PC-3 (cell line): ENCODE data around the gene SOX21. TPM values are rescaled to one million over a fixed set of nuclear protein-coding genes. Genes with fewer than 3 reads are reported as not detected.

Experiments used
- ATAC-seq: fragments of 200-7000 bp; cut with Tn5 transposase; 2 replicates; pipeline ENCODE4 v1.9.1; 2020; ENCODE audit warnings: mild to moderate bottlenecking, moderate library complexity
- BruUV-seq: library from RNA; stranded (reverse); fragments of 400-500 nt; replicated peaks from 2 replicates; lab custom pipeline; 2021; lab: Mats Ljungman, UMichigan
- CTCF ChIA-PET: fragments of 300-600 bp; sonication (Branson Sonifier 250); formaldehyde crosslinking; loops from one replicate; lab custom pipeline; 2022; ENCODE audit warnings: antibody characterized with exemption; lab: Charles Lee
- POLR2A ChIA-PET: fragments of 300-600 bp; sonication (Branson Sonifier 250); formaldehyde crosslinking; loops from one replicate; lab custom pipeline; 2022; ENCODE audit warnings: antibody characterized with exemption; ENCODE audit not compliant: unreplicated experiment; lab: Charles Lee
- DNase-seq: peaks from one replicate; pipeline ENCODE4 v3.0.0-alpha.2; 2015
- H2AFZ ChIP-seq: fragments of 300-600 bp; sonication (generic); 2 replicates; pipeline ENCODE4 v1.6.0; 2016; ENCODE audit warnings: antibody characterized with exemption, low read length
- H3F3A ChIP-seq: fragments of 300-600 bp; sonication (generic); one replicate; pipeline ENCODE4 v1.6.0; 2017; ENCODE audit warnings: antibody characterized with exemption, low read length, control low read depth, mild to moderate bottlenecking; ENCODE audit not compliant: unreplicated experiment
- H3K27ac ChIP-seq: fragments of 300-600 bp; sonication (generic); 2 replicates; pipeline ENCODE4 v1.5.1; 2016; ENCODE audit warnings: mild to moderate bottlenecking, low read length
- H3K27me3 ChIP-seq: fragments of 300-600 bp; sonication (generic); 2 replicates; pipeline ENCODE4 v1.6.1; 2016; ENCODE audit warnings: low read length, mixed read lengths
- H3K36me3 ChIP-seq: fragments of 300-600 bp; sonication (generic); 2 replicates; pipeline ENCODE4 v1.6.1; 2016; ENCODE audit warnings: low read depth, mixed run types, low read length, mixed read lengths
- H3K4me1 ChIP-seq: fragments of 300-600 bp; sonication (generic); 2 replicates; pipeline ENCODE4 v1.5.1; 2016; ENCODE audit warnings: low read length; ENCODE audit not compliant: insufficient read depth
- H3K4me2 ChIP-seq: fragments of 300-600 bp; sonication (generic); 2 replicates; pipeline ENCODE4 v1.6.0; 2016; ENCODE audit warnings: low read length
- H3K4me3 ChIP-seq: fragments of 300-600 bp; sonication (generic); 2 replicates; pipeline ENCODE4 v1.5.1; 2016; ENCODE audit warnings: mild to moderate bottlenecking, low read length, mixed read lengths
- H3K79me2 ChIP-seq: fragments of 300-600 bp; sonication (generic); 2 replicates; pipeline ENCODE4 v1.6.1; 2017; ENCODE audit warnings: low read length, mixed read lengths
- H3K9ac ChIP-seq: fragments of 300-600 bp; sonication (generic); 2 replicates; pipeline ENCODE4 v1.6.0; 2016; ENCODE audit warnings: mild to moderate bottlenecking, low read length
- H3K9me2 ChIP-seq: fragments of 300-600 bp; sonication (generic); replicated peaks from 2 replicates; pipeline ENCODE4 v1.6.1; 2016; ENCODE audit warnings: mixed run types, low read length, mixed read lengths
- H3K9me3 ChIP-seq: fragments of 300-600 bp; sonication (generic); 2 replicates; pipeline ENCODE4 v1.6.1; 2016; ENCODE audit warnings: low read length, mixed read lengths
- H4K20me1 ChIP-seq: fragments of 300-600 bp; sonication (generic); 2 replicates; pipeline ENCODE4 v1.6.1; 2016; ENCODE audit warnings: low read length, mixed read lengths
- EZH2 ChIP-seq: fragments of 300-600 bp; sonication (generic); IDR thresholded peaks from one replicate; pipeline ENCODE4 v1.6.1; 2017; ENCODE audit warnings: antibody characterized with exemption, mild to moderate bottlenecking, low read length; ENCODE audit not compliant: unreplicated experiment
- EZH2phosphoT487 ChIP-seq: fragments of 300-600 bp; sonication (generic); IDR thresholded peaks from 2 replicates; pipeline ENCODE4 v1.6.1; 2018; ENCODE audit warnings: mild to moderate bottlenecking, antibody characterized with exemption, low read length, borderline replicate concordance
- intact Hi-C: fragments of 100-400 bp; cut with micrococcal nuclease; formaldehyde crosslinking; loops from 2 replicates; pipeline ENCODE4 v1.9.0; 2023
- total RNA-seq: library from RNA; depleted of rRNA; stranded (reverse); fragments of >200 nt; gene quantifications from 2 replicates; pipeline ENCODE4 v1.2.3, GENCODE V29; 2014
- TF ChIP-seq, protein P1 (sequence below): fragments of 300-600 bp; sonication (generic); conservative IDR thresholded peaks from 2 replicates; pipeline ENCODE4 v1.5.1; 2017; ENCODE audit warnings: antibody characterized with exemption, low read depth, mild to moderate bottlenecking, low read length

Gene SOX21
- total RNA-seq, 1 experiment from 2014 or later: 14.4 TPM

DNA sequence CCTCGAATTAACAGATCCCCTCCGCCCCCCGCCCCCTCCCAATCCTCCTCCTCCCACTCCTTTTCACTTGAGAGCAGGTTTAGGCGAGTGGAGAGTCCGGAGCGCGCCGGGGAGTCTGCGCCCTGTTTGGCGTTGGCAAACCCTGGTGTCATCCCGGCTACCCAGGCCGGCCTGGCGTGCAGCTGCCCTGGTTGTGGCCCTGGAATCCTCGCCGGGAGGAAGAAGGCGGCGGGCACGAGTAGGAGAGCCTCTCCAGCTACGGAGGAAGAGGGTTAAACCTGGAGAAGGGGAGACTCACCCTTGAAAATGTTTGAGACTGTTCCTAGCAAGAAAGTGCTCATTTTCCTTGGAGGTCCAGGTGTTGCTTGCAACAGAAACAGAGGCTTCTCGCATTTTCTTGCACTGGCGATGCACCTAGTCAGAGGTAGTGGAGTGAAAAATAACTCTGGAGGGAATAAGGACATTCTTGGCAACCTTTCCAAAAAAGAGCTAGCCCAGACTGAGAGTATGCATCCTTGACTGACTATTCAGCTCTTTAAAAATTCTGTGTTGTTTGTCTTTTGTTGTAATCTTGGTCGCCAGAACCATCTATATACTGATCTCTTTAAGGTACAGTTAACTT is 1.3 kb upstream of the SOX21 start:
- ChIA-PET CTCF (interaction anchor here (0.6 kb wide), 1 partner anchor 310 kb away, joined by 3 read pairs; no protein-coding TSS in a partner anchor), POLR2A (interaction anchor here (0.7 kb wide), 1 partner anchor 708 kb away, joined by 4 read pairs; no protein-coding TSS in a partner anchor)
- Histone ChIP-seq H3K9me3 (no peaks in the 10 kb centered on the region), H3K27ac (peak overlapping the region; percentile 75), H3K9me2 (no peaks in the 10 kb centered on the region), H3K9ac (peak overlapping the region; percentile 91), H3K4me2 (peak overlapping the region; percentile 97), H3K79me2 (peaks cover 67% of the 10 kb centered on the region), H3F3A (no peaks in the 10 kb centered on the region), H3K4me1 (0 out of 2 replicates have a peak, but pooled peaks cover 26% of the 10 kb centered on the region), H4K20me1 (peaks cover 6% of the 10 kb centered on the region; the same call in 1 of the 2 replicates), H3K4me3 (peak overlapping the region; percentile 98), H3K27me3 (no peaks in the 10 kb centered on the region), H3K36me3 (no peaks in the 10 kb centered on the region), H2AFZ (peak overlapping the region; percentile 53; the same call in 1 of the 2 replicates)
- BruUV-seq: TSS peak; percentile 61
- ATAC-seq (no peak), DNase-seq (no peak)
- TF ChIP-seq EZH2 (no peak), EZH2phosphoT487 (no peak)
- TF ChIP-seq, protein P1, sequence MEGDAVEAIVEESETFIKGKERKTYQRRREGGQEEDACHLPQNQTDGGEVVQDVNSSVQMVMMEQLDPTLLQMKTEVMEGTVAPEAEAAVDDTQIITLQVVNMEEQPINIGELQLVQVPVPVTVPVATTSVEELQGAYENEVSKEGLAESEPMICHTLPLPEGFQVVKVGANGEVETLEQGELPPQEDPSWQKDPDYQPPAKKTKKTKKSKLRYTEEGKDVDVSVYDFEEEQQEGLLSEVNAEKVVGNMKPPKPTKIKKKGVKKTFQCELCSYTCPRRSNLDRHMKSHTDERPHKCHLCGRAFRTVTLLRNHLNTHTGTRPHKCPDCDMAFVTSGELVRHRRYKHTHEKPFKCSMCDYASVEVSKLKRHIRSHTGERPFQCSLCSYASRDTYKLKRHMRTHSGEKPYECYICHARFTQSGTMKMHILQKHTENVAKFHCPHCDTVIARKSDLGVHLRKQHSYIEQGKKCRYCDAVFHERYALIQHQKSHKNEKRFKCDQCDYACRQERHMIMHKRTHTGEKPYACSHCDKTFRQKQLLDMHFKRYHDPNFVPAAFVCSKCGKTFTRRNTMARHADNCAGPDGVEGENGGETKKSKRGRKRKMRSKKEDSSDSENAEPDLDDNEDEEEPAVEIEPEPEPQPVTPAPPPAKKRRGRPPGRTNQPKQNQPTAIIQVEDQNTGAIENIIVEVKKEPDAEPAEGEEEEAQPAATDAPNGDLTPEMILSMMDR: no peak
- intact Hi-C loops: loop anchor here (1.0 to 10.0 kb wide), 8 partner anchors 57 to 441 kb away; no protein-coding TSS in a partner anchor

DNA sequence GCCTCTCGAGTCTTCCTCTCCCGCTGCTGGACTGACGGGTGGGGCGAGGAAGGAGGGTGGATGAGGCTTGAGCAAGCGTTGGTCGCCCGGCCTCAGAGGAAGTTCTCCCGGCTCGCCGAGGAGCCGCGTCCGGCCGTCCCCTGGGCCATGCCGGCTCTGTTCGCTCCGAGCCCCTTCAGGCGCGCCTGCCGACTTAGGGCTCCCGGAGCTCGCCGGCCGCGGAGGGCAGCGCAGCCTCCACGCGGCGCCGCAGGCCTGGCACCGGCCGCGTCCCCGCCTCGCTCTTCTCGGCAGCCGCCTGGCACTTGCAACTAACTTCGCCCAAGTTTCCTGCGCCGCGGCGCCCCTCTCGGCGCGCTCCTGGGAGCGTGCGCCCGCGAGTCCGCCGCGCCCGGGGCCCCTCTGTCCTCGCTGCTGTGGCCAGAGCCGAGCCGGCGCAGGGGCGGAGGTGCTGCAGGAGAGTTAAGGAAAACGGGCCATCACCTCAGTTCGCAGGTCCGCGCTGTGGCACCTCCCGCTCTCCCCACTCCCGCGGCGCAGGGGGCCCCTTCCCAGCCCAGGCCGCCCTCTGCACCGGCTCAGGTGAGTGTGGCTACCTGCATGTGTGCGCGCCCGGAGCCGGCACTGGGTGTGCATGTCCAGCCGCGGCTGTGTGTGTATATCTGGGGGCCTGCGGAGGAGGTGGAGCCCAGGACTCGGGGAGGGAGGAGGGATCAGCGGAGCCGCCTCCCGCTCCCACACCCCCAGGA is 641 bp upstream of the SOX21 start:
- intact Hi-C loops: loop anchor here (2.0 to 10.0 kb wide), 7 partner anchors 56 to 404 kb away; no protein-coding TSS in a partner anchor
- Histone ChIP-seq H3K27ac (peak overlapping the region; percentile 75), H2AFZ (peak overlapping the region; percentile 53; the same call in 1 of the 2 replicates), H3K4me2 (peak overlapping the region; percentile 97), H3K36me3 (no peaks in the 10 kb centered on the region), H3K9me2 (no peaks in the 10 kb centered on the region), H3K79me2 (peaks cover 74% of the 10 kb centered on the region), H3K4me3 (peak overlapping the region; percentile 98), H4K20me1 (peaks cover 6% of the 10 kb centered on the region; the same call in 1 of the 2 replicates), H3K27me3 (no peaks in the 10 kb centered on the region), H3F3A (no peaks in the 10 kb centered on the region), H3K9ac (peak overlapping the region; percentile 91), H3K9me3 (no peaks in the 10 kb centered on the region), H3K4me1 (0 out of 2 replicates have a peak, but pooled peaks cover 26% of the 10 kb centered on the region)
- TF ChIP-seq, protein P1: no peak
- no peak for TF ChIP-seq EZH2
- no peak for TF ChIP-seq EZH2phosphoT487
- no TSS peak for BruUV-seq
- peak; percentile 74 for DNase-seq
- ATAC-seq: peak; percentile 56
- ChIA-PET CTCF (interaction anchor here (1.0 kb wide), 1 partner anchor 38 kb away, joined by 3 read pairs; no protein-coding TSS in a partner anchor), POLR2A (interaction anchor here (0.6 to 0.7 kb wide), 4 partner anchors 73 to 1331 kb away, joined by 4 to 8 read pairs (median 4); no protein-coding TSS in a partner anchor)
